22Rv1 (cell line): ENCODE measurements around the gene CFAP410.

Experiments
- CTCF ChIP-seq: fragments of 450-650 bp; IDR thresholded peaks from 2 replicates; pipeline ENCODE4 v1.5.1; 2017; ENCODE audit warnings: mild to moderate bottlenecking
- ZFX ChIP-seq: fragments of 450-650 bp; IDR thresholded peaks from 2 replicates; pipeline ENCODE4 v1.6.1; 2017; ENCODE audit warnings: antibody characterized with exemption, borderline replicate concordance

DNA sequence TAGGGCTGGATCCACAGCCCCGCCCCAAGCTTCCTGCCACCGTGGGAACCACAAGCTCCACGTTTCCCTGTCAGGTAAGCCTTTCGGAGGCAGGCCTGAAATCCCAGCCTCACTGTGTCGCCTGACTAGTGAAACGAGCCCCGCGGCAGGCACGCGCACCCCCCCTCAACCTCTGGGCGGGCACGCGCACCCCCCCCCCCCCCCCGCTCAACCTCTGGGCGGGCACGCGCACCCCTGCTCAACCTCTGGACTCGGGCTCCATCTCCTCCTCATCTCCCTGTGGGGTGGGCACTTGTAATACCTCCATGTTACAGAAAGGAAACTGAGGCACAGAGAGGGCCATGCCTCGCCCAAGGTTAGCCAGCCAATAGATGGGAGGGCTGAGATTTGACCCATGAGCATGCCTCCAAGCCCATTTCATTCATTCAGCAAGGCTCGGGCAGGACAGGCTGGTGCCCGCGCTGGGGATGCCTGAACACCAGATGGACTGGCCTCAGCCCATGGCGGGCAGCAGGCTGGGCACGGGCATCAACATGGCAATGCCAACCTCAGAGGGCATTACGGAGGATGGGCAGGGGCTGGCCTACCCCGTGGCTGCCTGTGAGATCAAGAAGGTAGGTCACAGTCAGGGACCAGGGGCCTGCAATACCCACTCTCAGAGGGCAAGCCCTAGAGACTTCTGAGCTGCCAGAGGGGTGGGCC is 4.7 kb downstream of the CFAP410 start:
- TF ChIP-seq CTCF (no peak), ZFX (no peak)
